Liver (tissue), 9 donors: ENCODE results near the gene USP9X. TPM values are rescaled to one million over a fixed set of nuclear protein-coding genes. Genes with fewer than 3 reads are reported as not detected.

Source experiments
- DNase-seq: peaks from one replicate; pipeline ENCODE4 v3.0.0-alpha.2; 2017; ENCODE audit warnings: low spot score
- H3K27ac ChIP-seq, 2 donors: one replicate each; pipeline ENCODE4 v1.7.0; 2013; ENCODE audit warnings: inconsistent platforms in 2 of 2, low read length in 2 of 2, control low read depth in 1 of 2, low read depth in 1 of 2, mild to moderate bottlenecking in 1 of 2
- H3K27me3 ChIP-seq, 4 donors: one replicate each; pipeline versions ENCODE4 v1.6.1 to v1.7.0; 2013; ENCODE audit warnings: low read length in 3 of 4, inconsistent platforms in 1 of 4, mild to moderate bottlenecking in 1 of 4, moderate library complexity in 1 of 4; ENCODE audit not compliant: control insufficient read depth in 4 of 4, insufficient read depth in 4 of 4
- H3K36me3 ChIP-seq, 4 donors: one replicate each; pipeline versions ENCODE4 v1.6.1 to v1.7.0; 2013; ENCODE audit warnings: low read length in 3 of 4, mild to moderate bottlenecking in 3 of 4, low read depth in 1 of 4, moderate library complexity in 1 of 4; ENCODE audit not compliant: control insufficient read depth in 4 of 4, insufficient read depth in 3 of 4
- H3K4me1 ChIP-seq, 4 donors: one replicate each; pipeline versions ENCODE4 v1.6.1 to v1.7.0; 2013; ENCODE audit warnings: low read length in 3 of 4, mild to moderate bottlenecking in 3 of 4, moderate library complexity in 1 of 4; ENCODE audit not compliant: control insufficient read depth in 4 of 4, insufficient read depth in 4 of 4
- H3K4me3 ChIP-seq, 3 donors: one replicate each; pipeline versions ENCODE4 v1.6.1 to v1.7.0; 2013; ENCODE audit warnings: low read length in 3 of 3, control low read depth in 1 of 3, low read depth in 1 of 3, mild to moderate bottlenecking in 1 of 3
- H3K9ac ChIP-seq, 2 donors: one replicate each; pipeline ENCODE4 v1.7.0; 2013; ENCODE audit warnings: low read length in 2 of 2, mild to moderate bottlenecking in 2 of 2, moderate library complexity in 2 of 2, control low read depth in 1 of 2, low read depth in 1 of 2
- H3K9me3 ChIP-seq, 4 donors: one replicate each; pipeline versions ENCODE4 v1.6.1 to v1.7.0; 2013; ENCODE audit warnings: low read length in 3 of 4; ENCODE audit not compliant: control insufficient read depth in 4 of 4
- EGR1 ChIP-seq, 2 donors: IDR thresholded peaks; 2 replicates each; pipeline ENCODE4 v1.6.1; 2016 to 2018; ENCODE audit warnings: antibody characterized with exemption in 2 of 2, low read depth in 2 of 2
- FOXA1 ChIP-seq: IDR thresholded peaks from 2 replicates; pipeline ENCODE4 v1.6.1; 2016; ENCODE audit warnings: antibody characterized with exemption
- FOXA2 ChIP-seq: IDR thresholded peaks from 2 replicates; pipeline ENCODE4 v1.6.1; 2016; ENCODE audit warnings: antibody characterized with exemption
- GABPA ChIP-seq, 2 donors: IDR thresholded peaks in 1 of 2; conservative IDR thresholded peaks in 1 of 2; 2 replicates each; pipeline ENCODE4 v1.6.1; 2016; ENCODE audit warnings: antibody characterized with exemption in 2 of 2, mild to moderate bottlenecking in 1 of 2, moderate library complexity in 1 of 2
- HNF4A ChIP-seq, 2 donors: conservative IDR thresholded peaks; 2 replicates each; pipeline ENCODE4 v1.6.1; 2016; ENCODE audit warnings: antibody characterized with exemption in 2 of 2, mild to moderate bottlenecking in 2 of 2
- HNF4G ChIP-seq: IDR thresholded peaks from 2 replicates; pipeline ENCODE4 v1.6.1; 2016; ENCODE audit warnings: antibody characterized with exemption
- JUND ChIP-seq, 2 donors: IDR thresholded peaks; 2 replicates each; pipeline ENCODE4 v1.6.1; 2016; ENCODE audit warnings: antibody characterized with exemption in 2 of 2
- NR2F2 ChIP-seq: IDR thresholded peaks from 2 replicates; pipeline ENCODE4 v1.6.1; 2016; ENCODE audit warnings: antibody characterized with exemption
- RAD21 ChIP-seq, 2 donors: IDR thresholded peaks; 2 replicates each; pipeline ENCODE4 v1.6.1; 2016; ENCODE audit warnings: antibody characterized with exemption in 2 of 2, mild to moderate bottlenecking in 2 of 2
- RXRA ChIP-seq, 2 donors: IDR thresholded peaks; 2 replicates each; pipeline ENCODE4 v1.6.1; 2017 to 2018; ENCODE audit warnings: antibody characterized with exemption in 2 of 2, mild to moderate bottlenecking in 1 of 2
- SP1 ChIP-seq: IDR thresholded peaks from 2 replicates; pipeline ENCODE4 v1.6.1; 2018; ENCODE audit warnings: antibody characterized with exemption, mild to moderate bottlenecking
- YY1 ChIP-seq: IDR thresholded peaks from 2 replicates; pipeline ENCODE4 v1.6.1; 2016; ENCODE audit warnings: antibody characterized with exemption, mild to moderate bottlenecking
- WGBS: extraction: QIAGEN DNeasy Blood & Tissue Kit; methylation state at CpG from one replicate; pipeline ENCODE4 v1.1.7; 2013; 5-methylcytosine and 5-hydroxymethylcytosine counted together
- polyA plus RNA-seq, 2 donors: library from polyadenylated mRNA; stranded (reverse) in 1 of 2; unstranded in 1 of 2; fragments of 200-250 nt in 1 of 2; fragments of >200 nt in 1 of 2; fragmentation: Nextera tagmentation in 1 of 2; extraction: Ambion mirVana in 1 of 2; gene quantifications; one replicate each; pipeline versions ENCODE4 v1.2.1 to v1.2.3, GENCODE V29; 2013 to 2015
- total RNA-seq, 2 donors: library from RNA; depleted of rRNA; stranded (reverse); fragments of >200 nt; gene quantifications; one replicate each; pipeline ENCODE4 v1.2.3, GENCODE V29; 2014
- TF ChIP-seq, protein P1 (sequence below): IDR thresholded peaks from 2 replicates; pipeline ENCODE4 v1.6.1; 2016; ENCODE audit warnings: antibody characterized with exemption
- TF ChIP-seq, protein P2 (sequence below): IDR thresholded peaks from 2 replicates; pipeline ENCODE4 v1.6.1; 2016; ENCODE audit warnings: antibody characterized with exemption, mild to moderate bottlenecking
- TF ChIP-seq, protein P3 (sequence below): fragments of 150-350 bp; IDR thresholded peaks from 2 replicates; pipeline ENCODE4 v1.5.1; 2017; ENCODE audit warnings: improper control_type of control experiment, low read depth, low read length; ENCODE audit not compliant: missing input control
- TF ChIP-seq, protein P4 (sequence below): IDR thresholded peaks from 2 replicates; pipeline ENCODE4 v1.6.1; 2016; ENCODE audit warnings: antibody characterized with exemption
- TF ChIP-seq, protein P5 (sequence below): IDR thresholded peaks from 2 replicates; pipeline ENCODE4 v1.6.1; 2016; ENCODE audit warnings: antibody characterized with exemption
- donor health status: healthy.
- donor health status: healthy.
- donor health status: healthy.
- donor health status: healthy.
- donor health status: healthy.

USP9X gene
- total and polyA plus RNA-seq, 4 donors: 13.4 to 117 (median 60.9) TPM

DNA sequence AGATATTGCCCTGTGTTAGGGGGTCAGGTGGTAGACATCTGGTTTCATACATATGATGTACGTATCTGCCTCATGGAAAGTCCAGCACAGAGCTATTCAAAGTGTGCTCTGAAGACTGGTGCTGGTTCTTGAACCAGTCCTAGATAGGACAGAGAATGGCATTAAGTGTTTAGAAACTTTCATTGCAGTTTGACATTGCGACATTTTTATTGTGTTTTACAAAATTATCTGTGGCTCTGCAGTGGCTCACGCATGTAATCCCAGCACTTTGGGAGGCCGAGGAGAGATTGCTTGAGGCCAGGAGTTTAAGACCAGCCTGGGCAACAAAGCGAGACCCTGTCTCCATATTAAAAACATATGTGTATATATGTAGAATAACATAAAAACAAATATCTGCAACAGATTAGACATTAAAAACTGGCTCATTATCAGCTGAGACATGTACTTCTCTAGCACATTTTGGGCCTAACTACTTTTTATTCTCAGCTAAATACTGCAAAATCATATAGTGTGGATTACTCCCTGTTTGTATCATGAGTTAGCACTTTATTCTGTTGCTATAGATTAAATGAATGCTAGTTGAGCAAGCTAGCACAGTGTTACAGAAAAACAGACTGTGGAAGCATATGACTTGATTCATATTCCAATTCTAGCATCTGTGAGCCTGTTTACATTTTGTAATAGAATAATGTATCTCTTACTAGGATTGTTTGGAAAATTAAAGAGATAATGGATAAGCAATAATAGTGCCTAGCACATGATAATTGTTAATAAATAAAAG is 57.1 kb downstream of the USP9X start:
- Histone ChIP-seq H3K4me1 (peaks cover 0 to 16% (median 11%) of the 10 kb centered on the region in 4 donors), H3K27ac (no peak overlapping the region), H3K36me3 (peaks cover 0 to 18% (median 16%) of the 10 kb centered on the region in 4 donors), H3K27me3 (no peaks in the 10 kb centered on the region), H3K9ac (no peak overlapping the region), H3K4me3 (no peak overlapping the region), H3K9me3 (no peaks in the 10 kb centered on the region)
- WGBS: 79% methylated on average over 5 of the region's 5 CpGs
- TF ChIP-seq, protein P1, sequence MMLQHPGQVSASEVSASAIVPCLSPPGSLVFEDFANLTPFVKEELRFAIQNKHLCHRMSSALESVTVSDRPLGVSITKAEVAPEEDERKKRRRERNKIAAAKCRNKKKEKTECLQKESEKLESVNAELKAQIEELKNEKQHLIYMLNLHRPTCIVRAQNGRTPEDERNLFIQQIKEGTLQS: no peak
- no peak for TF ChIP-seq YY1
- TF ChIP-seq, protein P2, sequence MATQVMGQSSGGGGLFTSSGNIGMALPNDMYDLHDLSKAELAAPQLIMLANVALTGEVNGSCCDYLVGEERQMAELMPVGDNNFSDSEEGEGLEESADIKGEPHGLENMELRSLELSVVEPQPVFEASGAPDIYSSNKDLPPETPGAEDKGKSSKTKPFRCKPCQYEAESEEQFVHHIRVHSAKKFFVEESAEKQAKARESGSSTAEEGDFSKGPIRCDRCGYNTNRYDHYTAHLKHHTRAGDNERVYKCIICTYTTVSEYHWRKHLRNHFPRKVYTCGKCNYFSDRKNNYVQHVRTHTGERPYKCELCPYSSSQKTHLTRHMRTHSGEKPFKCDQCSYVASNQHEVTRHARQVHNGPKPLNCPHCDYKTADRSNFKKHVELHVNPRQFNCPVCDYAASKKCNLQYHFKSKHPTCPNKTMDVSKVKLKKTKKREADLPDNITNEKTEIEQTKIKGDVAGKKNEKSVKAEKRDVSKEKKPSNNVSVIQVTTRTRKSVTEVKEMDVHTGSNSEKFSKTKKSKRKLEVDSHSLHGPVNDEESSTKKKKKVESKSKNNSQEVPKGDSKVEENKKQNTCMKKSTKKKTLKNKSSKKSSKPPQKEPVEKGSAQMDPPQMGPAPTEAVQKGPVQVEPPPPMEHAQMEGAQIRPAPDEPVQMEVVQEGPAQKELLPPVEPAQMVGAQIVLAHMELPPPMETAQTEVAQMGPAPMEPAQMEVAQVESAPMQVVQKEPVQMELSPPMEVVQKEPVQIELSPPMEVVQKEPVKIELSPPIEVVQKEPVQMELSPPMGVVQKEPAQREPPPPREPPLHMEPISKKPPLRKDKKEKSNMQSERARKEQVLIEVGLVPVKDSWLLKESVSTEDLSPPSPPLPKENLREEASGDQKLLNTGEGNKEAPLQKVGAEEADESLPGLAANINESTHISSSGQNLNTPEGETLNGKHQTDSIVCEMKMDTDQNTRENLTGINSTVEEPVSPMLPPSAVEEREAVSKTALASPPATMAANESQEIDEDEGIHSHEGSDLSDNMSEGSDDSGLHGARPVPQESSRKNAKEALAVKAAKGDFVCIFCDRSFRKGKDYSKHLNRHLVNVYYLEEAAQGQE: no peak
- TF ChIP-seq, protein P3, sequence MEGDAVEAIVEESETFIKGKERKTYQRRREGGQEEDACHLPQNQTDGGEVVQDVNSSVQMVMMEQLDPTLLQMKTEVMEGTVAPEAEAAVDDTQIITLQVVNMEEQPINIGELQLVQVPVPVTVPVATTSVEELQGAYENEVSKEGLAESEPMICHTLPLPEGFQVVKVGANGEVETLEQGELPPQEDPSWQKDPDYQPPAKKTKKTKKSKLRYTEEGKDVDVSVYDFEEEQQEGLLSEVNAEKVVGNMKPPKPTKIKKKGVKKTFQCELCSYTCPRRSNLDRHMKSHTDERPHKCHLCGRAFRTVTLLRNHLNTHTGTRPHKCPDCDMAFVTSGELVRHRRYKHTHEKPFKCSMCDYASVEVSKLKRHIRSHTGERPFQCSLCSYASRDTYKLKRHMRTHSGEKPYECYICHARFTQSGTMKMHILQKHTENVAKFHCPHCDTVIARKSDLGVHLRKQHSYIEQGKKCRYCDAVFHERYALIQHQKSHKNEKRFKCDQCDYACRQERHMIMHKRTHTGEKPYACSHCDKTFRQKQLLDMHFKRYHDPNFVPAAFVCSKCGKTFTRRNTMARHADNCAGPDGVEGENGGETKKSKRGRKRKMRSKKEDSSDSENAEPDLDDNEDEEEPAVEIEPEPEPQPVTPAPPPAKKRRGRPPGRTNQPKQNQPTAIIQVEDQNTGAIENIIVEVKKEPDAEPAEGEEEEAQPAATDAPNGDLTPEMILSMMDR: no peak
- TF ChIP-seq HNF4G: no peak
- no peak for TF ChIP-seq NR2F2
- no peak for TF ChIP-seq FOXA1
- no peak for TF ChIP-seq GABPA (IDR thresholded peaks at IDR 0.05 in 1 of 2, conservative IDR thresholded peaks at IDR 0.05 in 1 of 2)
- no peak for TF ChIP-seq RAD21 (IDR thresholded peaks at IDR 0.05)
- TF ChIP-seq, protein P4, sequence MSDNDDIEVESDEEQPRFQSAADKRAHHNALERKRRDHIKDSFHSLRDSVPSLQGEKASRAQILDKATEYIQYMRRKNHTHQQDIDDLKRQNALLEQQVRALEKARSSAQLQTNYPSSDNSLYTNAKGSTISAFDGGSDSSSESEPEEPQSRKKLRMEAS: no peak
- no peak for TF ChIP-seq EGR1 (IDR thresholded peaks at IDR 0.05; ENCODE audit: low read depth in 2 of 2)
- TF ChIP-seq HNF4A (conservative IDR thresholded peaks at IDR 0.05): no peak
- no peak for TF ChIP-seq JUND (IDR thresholded peaks at IDR 0.05)
- TF ChIP-seq, protein P5, sequence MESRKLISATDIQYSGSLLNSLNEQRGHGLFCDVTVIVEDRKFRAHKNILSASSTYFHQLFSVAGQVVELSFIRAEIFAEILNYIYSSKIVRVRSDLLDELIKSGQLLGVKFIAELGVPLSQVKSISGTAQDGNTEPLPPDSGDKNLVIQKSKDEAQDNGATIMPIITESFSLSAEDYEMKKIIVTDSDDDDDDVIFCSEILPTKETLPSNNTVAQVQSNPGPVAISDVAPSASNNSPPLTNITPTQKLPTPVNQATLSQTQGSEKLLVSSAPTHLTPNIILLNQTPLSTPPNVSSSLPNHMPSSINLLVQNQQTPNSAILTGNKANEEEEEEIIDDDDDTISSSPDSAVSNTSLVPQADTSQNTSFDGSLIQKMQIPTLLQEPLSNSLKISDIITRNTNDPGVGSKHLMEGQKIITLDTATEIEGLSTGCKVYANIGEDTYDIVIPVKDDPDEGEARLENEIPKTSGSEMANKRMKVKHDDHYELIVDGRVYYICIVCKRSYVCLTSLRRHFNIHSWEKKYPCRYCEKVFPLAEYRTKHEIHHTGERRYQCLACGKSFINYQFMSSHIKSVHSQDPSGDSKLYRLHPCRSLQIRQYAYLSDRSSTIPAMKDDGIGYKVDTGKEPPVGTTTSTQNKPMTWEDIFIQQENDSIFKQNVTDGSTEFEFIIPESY: no peak
- no peak for TF ChIP-seq FOXA2
- TF ChIP-seq RXRA (IDR thresholded peaks at IDR 0.05): no peak
- TF ChIP-seq SP1: no peak
- no peak for DNase-seq
